Progenitor cell of endocrine pancreas (in vitro differentiated cells): ENCODE measurements around the gene SNRK. TPM values are rescaled to one million over a fixed set of nuclear protein-coding genes. Genes with fewer than 3 reads are reported as not detected.

Source experiments
- DNase-seq: peaks from one replicate; pipeline ENCODE4 v3.0.0; 2021; ENCODE audit warnings: low spot score; ENCODE audit not compliant: unreplicated experiment
- H3K27ac Mint-ChIP-seq: 2 replicates; pipeline ENCODE4 v1.8.0; 2021; ENCODE audit warnings: mild to moderate bottlenecking, moderate library complexity, mixed read lengths
- H3K27me3 Mint-ChIP-seq: 2 replicates; pipeline ENCODE4 v1.8.0; 2021; ENCODE audit warnings: mixed read lengths
- H3K36me3 Mint-ChIP-seq: 2 replicates; pipeline ENCODE4 v1.8.0; 2022; ENCODE audit warnings: mixed read lengths; ENCODE audit not compliant: insufficient read depth
- H3K4me1 Mint-ChIP-seq: 2 replicates; pipeline ENCODE4 v1.8.0; 2021; ENCODE audit warnings: low read depth, mixed read lengths
- H3K4me3 Mint-ChIP-seq: 2 replicates; pipeline ENCODE4 v1.8.0; 2021; ENCODE audit warnings: low read depth, mild to moderate bottlenecking, moderate library complexity, mixed read lengths
- H3K9me3 Mint-ChIP-seq: 2 replicates; pipeline ENCODE4 v1.8.0; 2021; ENCODE audit warnings: low read depth, mixed read lengths
- CTCF ChIP-seq: fragments of 200-600 bp; sonication (generic); IDR thresholded peaks from one replicate; pipeline ENCODE4 v1.5.0; 2021; ENCODE audit warnings: antibody characterized with exemption, mild to moderate bottlenecking; ENCODE audit not compliant: unreplicated experiment
- total RNA-seq: library from RNA; stranded (reverse); gene quantifications from 2 replicates; pipeline ENCODE4 v1.2.1, GENCODE V29; 2021

Gene SNRK
- total RNA-seq, 1 donor from 2014 or later: 23.6 TPM

GRCh38 chr3:43399034-43399433, 112.7 kb downstream of the SNRK start:
- Mint-ChIP-seq H3K36me3 (no peaks in the 10 kb centered on the region), H3K9me3 (no peaks in the 10 kb centered on the region), H3K4me3 (no peak overlapping the region), H3K4me1 (no peaks in the 10 kb centered on the region), H3K27ac (no peak overlapping the region), H3K27me3 (no peaks in the 10 kb centered on the region)
- no peak for DNase-seq
- no peak for TF ChIP-seq CTCF

- H3K27me3 Mint-ChIP-seq: no peaks in the 10 kb centered on the region
- DNase-seq: no peak
- no peaks in the 10 kb centered on the region for H3K36me3 Mint-ChIP-seq
- TF ChIP-seq CTCF: no peak
- no peaks in the 10 kb centered on the region for H3K4me1 Mint-ChIP-seq
- no peaks in the 10 kb centered on the region for H3K9me3 Mint-ChIP-seq
- H3K27ac Mint-ChIP-seq: no peak overlapping the region
- no peak overlapping the region for H3K4me3 Mint-ChIP-seq
These were observed 113.8 kb downstream of the SNRK start for GRCh38 chr3:43400167-43400566.

Other genes with a start within 250 kb of the SNRK start
- 20.0 and 21.6 TPM in 2 replicates for gene POMGNT2, start 180.5 kb upstream of the SNRK start, total RNA-seq